Activated CD4-positive, alpha-beta T cell treated with anti-CD3 and anti-CD28 coated beads for 24 hours (primary cell): Measurements from ENCODE around the gene HMX3.

Source experiments
- DNase-seq, 2 donors: peaks; one replicate each; pipeline ENCODE4 v3.0.0-alpha.2; 2020; ENCODE audit warnings: low read depth in 2 of 2

The HMX3 gene

GRCh38 chr10:123135415-123136141 is at the start of gene HMX3:
Gene HMX3 (plus strand): TSS chr10:123135970. CDS start chr10:123136051, 81 bp downstream.
- DNase-seq = no peak

DNA sequence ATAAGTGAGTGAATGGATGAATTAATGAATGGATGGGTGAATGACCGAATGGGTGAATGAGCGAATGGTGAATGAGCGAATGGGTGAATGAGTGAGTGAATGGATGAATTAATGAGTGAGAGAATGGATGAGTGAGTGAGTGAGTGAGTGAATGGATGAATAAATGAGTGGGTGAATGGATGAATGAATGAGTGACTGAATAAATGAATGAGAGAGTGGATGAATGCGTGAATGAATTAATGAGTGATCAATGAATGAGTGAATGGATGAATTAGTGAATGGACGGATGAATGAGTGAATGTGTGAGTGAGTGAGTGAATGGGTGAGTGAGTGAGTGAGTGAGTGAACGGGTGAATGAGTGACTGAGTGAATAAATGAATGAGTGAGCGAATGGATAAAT is 49.5 kb upstream of the HMX3 start:
- DNase-seq = no peak

DNA sequence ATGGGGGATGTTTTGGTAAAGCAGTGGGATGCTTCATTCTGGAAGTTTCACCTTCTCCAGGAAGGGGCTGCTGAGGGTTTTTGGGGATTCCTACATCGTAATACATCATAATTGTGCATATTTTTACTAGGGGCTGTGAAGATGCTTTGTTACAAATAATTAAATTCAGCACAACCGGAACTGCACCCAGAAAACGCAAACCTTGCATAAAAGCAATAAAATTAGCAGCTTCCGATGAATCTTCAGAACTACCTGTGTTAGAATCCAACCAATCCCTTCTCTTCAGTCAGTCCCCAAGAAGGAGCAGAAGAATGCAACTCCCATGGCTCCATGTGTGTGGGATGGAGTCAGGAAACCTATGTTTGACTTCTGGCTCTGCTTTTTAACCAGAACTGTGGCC is 48.4 kb upstream of the HMX3 start:
- no peak for DNase-seq

DNA sequence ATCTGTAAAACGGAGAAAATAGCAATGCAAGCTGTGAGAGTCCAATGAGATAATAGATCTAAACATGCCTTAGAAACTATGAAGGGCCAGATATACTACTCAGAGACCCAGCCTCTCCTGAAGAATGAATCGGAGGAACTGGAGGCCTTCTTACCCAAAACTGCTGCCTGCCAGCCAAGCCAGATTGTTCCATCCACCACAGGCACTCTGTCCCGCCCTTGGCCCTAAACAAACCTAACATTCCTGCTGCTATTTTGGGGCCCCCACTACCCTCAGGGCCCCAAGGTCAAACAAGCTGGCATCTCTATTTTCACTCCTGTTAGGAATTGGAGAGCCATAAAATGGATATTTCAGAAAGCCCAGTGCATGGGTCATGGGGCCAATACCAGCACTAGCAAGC is 48.0 kb upstream of the HMX3 start:
- no peak for DNase-seq

- no peak for DNase-seq
These were observed 42.9 kb upstream of the HMX3 start for GRCh38 chr10:123092635-123093414.

GRCh38 chr10:123093489-123093888 is 42.3 kb upstream of the HMX3 start:
- no peak for DNase-seq

DNA sequence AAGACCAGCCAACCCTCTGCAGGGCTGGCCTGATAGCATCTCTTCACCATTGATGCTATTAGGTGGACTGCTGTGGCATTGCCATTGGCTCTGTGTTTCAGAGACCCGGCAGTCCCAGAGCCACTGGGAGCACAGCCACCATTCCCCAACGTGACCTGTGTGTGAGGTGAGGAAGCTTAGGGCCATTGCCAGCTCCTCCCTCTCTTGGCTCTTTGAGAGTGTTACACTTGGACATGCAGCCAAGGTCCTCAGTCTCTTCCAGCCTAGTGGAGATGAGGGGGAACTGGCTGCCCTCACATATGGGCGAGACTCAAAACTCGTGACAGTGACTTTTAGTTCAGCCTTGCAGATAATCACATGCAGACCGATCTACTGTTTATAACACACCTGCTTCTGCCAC is 39.3 kb upstream of the HMX3 start:
- DNase-seq = no peak

- no peak for DNase-seq
These were observed 38.7 kb upstream of the HMX3 start for GRCh38 chr10:123097039-123097438.

- no peak for DNase-seq
These were observed 35.6 kb upstream of the HMX3 start for GRCh38 chr10:123100030-123100762.

GRCh38 chr10:123101872-123102271 is 33.9 kb upstream of the HMX3 start:
- no peak for DNase-seq

- DNase-seq = no peak
These were observed 33.1 kb upstream of the HMX3 start for GRCh38 chr10:123102673-123103072.

DNA sequence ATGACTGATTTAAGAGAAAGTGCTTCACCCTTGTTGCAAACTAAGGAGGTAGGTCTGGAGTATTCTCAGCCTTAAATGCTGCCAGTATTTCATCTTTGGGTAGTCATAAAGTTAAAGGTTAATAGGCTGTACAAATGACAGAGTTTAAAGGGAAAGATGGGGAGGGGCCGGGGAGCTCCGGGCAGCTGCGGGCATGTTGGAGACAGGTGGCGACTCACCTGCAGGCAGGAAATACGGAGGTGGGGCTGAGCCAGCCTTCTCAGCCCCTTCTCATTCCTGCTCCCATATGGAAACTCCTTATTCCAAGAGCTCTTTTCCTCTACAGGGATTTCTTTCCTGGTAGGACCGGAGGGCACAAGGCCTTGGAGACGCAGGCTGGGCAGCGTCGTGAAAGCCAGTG is 31.8 kb upstream of the HMX3 start:
- no peak for DNase-seq

DNA sequence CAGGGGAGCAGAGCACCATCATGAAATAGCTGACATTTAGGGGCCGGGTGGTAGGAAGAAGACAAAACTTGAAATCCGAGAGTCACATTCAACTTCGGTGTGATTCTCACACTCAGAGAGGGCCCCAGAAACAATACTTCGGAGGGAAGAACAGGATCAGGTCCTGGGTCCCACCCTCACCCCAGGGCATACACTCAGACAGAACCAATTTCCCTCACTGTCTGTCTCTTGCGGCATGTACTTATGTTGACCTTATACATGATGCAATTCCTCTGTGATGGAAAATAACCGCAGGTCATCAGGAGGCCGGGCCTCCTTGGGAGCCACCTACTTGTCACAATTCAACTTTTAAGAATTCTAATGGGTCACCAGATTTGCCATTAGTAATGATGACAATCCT is 26.3 kb upstream of the HMX3 start:
- DNase-seq = no peak

GRCh38 chr10:123117644-123118417 is 17.9 kb upstream of the HMX3 start:
- DNase-seq = no peak

DNA sequence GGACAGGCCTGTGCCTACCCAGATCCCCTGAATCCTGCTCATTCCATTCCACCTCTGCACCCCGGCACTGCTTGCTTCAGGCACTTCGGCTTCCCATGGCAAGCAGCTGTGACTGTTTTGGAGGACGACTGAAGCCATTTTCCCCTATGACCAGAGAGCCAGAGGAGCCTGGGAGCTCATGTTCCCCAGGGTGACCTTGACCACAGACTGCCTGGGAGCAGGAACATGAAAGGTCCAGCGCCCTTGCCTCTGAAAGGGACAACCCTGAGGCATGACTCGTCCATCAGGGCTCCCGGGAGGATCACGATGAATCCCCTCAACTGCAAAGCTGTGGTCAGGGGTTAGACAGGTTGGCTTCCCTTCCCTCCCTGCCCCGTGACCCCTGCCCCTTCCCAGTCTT is 16.7 kb upstream of the HMX3 start:
- no peak for DNase-seq

DNA sequence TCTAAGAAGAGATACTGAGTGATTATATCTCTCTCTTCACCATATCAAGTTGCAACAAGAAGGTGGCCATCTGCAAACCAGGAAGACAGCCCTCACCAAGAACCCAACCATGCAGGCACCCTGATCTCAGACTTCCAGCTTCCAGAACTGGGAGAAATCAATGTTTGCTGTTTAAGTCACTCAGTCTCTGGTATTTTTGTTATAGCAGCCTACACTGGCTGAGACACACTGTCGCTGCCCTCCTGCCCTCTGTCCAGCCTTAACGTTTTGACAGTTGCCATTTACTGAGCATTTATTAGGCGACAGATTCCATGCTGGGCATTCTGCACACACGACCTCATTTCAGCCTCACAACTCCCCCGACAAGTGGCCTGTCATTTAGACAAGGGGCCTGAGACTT is 9.5 kb upstream of the HMX3 start:
- no peak for DNase-seq

- DNase-seq = no peak
These were observed 6.0 kb upstream of the HMX3 start for GRCh38 chr10:123129618-123130271.

DNA sequence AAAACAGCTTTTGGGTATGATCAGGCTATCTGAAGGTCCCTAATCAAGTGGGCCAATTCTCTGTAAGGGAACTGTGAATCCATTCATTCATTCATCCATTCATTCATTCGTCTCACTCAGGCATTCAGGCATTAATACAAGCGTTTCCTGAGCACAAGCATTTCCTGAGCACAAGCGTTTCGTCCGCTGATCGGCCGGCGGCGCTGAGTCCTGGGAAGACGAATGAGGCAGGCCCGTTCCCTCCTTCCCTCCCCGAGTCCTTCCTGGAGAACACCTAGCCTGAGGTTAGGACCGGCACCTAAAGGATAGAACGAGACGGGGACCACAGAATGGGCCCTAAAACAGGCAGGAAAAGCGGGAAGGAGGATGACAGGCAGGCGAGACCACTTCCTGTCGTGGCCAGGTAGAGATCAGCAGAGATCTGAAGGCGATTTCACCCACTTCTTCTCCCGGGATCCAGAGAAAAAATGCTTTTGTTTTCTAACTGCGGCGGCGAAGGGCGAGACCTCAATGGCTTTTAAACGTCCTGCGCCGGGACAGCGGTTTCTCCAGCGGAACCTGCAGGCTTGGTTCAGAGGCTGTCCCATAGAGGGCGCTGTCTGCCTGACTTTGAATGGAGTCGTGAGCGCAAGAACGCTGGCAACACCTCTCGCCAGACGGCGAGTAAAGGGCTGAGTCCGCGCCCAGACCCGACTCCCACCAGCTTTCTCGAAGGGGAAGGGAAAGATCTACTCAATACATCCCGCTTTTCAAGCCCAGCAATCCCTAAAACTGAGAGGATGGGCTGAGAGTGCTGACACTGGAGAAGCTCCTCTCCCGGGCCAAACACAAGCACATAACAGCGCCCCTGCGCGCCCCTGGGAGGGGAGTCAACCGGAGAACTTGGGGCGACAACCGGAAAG is 2.9 kb upstream of the HMX3 start:
- DNase-seq = peak; percentile 80 to 87

- DNase-seq = no peak
These were observed 2.0 kb upstream of the HMX3 start for GRCh38 chr10:123133541-123134342.
